Germinal center (tissue), 1 donor: ENCODE data around the gene SLC26A3.

ENCODE experiments used
- DNase-seq: peaks from one replicate; pipeline ENCODE4 v3.0.0; 2012; ENCODE audit warnings: mixed read lengths, low spot score

Gene SLC26A3

DNA sequence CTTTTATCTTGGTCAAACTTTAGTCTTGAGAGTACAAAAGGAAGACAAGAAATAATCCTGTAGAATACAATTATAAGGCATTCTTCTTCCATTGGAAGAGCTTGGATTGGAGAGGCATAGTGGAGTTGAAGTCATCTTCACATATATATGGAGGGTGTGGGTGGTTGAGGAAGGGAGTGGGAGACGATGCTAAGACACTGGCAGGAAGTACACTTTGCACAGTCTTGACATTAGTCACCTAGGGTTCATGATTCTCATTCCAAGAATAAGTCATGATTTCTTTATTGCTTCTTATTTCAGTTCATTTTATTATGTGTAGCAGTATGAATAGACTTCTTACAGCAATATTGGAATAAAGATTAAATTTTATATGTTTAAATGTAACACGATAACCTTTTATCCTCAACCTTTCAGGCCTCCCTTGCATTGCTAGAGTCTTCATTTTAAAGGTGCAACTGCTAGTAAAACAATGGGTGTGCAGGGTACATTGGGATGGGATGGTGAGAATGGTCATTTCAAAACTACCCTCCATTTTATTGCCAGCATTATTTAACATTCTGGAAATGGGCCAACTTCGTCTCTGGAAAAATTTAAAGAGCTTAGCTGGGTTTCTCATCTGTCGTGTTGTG lies 12.3 kb upstream of the SLC26A3 start:
- no peak for DNase-seq

DNA sequence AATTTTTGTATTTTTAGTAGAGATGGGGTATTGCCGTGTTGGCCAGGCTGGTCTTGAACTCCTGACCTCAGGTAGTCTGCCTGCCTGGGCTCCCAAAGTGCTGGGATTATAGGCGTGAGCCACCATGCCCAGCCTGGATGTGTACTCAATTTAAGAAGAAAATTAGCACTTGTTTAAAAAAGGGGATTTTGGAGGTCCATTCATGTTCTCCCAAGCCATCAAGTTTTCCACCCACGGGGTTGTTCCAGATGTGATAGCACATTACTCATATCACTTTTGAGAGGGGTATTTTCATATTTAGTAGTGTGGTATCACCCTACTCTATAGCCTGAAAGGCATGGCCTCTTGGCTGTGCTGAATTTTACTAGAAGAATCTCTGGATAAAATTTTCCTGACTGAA lies 10.5 kb upstream of the SLC26A3 start:
- no peak for DNase-seq

DNA sequence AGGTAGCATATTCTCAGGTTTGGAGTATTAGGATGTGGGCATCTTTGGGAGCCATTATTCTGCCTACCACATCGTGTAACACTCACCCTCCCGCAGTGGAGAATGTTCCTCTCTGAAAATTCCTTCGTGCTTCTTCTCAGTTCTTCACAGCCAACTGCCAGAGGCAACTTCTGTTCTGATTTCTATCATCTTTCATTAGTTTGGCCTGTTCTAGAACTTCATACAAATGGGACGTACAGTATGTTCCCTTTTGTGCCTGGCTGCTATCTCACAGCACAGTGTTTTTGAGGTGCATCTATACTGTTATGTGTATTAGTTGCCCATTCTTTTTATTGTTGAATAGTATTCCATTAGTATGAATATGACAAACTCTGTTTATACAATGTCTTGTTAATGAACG lies 8.9 kb upstream of the SLC26A3 start:
- DNase-seq: no peak

DNA sequence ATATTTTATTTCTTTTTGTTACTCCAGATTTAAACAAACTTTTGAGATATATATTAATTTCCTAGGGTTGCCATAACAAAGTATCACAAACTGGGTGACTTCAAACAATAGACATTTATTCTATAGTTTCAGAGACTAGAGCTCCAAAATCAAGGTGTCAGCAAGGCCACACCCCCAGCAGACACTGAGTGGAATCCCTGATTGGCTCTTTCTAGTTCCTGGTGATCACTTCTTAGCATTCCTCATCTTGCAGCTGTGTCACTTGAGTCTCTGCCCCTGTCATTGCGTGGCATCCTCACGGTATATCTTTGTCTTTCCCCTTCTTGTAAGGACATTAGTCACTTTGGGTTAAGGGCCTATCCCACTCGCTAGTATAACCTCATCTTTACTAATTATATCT lies 7.6 kb upstream of the SLC26A3 start:
- no peak for DNase-seq

DNA sequence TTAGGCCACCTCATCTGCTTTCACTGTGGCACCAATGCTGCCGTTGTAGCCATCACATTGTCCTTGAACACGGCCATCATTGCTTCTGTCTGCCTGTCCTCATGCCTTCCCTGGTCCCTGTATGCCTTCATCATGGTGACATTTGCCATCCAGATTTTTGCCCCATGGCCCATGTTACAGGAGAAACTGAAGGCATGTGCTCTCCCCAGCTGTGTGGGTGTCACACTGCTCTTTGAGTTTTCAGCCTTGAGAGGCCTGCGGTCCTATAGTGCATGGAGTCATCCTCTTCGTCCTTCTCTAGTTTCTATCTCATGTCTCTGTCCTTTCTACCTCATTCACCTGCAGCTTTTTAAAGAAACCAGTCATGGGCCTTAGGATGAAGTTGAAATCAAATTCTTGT lies 6.2 kb upstream of the SLC26A3 start:
- DNase-seq: no peak

DNA sequence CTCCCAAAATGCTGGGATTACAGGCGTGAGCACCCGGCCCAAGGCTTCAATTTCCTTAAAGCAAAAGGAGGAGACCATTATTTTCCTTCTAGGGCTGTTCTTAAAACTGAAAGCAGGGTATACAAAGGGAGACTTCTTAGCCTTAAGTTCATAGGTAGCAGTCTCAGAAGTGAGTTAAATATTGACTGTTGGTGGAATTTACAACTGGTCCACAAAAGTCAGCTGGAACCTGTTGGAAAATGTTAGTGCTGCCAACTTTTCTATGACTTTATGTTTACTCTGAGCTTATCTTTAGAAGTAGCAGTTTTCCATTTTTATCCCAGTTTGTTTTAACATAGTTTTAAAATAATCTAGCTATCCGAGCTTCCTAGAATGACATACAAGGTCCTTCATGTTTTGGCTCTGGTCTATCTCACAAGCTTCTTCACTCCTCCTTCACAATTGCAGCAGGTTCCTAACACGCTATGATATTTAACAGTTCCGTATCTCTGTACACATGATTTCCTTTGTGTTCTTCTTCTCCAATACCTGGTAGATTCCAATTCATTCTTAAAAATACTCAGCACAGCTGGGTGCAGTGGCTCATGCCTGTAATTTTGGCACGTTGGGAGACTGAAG lies 3.3 kb downstream of the SLC26A3 start:
- DNase-seq: no peak

DNA sequence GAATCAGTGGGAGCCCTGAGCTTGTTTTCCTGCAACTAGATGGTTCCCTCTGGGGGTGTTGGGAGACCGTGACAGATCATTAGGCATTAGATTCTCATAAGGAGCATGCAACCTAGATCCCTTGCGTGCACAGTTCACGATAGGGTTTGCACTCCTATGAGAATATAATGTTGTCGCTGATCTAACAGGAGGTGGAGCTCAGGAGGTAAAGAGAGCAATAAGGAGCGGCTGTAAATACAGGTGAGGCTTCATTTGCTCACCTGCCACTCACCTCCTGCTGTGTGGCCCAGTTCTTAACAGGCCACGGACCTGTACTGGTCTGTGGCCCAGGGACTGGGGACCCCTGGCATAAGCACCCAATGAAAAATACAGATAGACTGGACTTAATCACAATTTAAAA lies 10.7 kb downstream of the SLC26A3 start:
- DNase-seq: no peak

DNA sequence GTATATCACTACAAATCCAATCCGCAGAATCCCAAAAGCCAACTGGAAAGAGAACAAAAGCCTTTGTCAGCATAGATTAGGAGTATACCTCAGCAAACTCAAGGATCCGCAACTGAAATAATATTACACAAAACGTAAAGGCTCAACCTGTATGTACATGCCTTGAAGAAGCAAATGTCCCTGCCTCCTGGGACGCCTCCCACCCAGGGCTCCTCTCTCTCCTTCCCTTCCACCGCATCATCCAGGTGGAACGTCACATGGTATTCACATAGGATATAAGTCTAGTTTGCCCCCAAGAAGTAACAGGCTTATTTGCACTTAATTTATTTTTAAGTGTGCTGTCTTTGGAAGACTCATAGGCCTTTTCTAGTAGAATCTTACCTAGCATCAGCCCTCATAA lies 13.4 kb downstream of the SLC26A3 start:
- DNase-seq: no peak

DNA sequence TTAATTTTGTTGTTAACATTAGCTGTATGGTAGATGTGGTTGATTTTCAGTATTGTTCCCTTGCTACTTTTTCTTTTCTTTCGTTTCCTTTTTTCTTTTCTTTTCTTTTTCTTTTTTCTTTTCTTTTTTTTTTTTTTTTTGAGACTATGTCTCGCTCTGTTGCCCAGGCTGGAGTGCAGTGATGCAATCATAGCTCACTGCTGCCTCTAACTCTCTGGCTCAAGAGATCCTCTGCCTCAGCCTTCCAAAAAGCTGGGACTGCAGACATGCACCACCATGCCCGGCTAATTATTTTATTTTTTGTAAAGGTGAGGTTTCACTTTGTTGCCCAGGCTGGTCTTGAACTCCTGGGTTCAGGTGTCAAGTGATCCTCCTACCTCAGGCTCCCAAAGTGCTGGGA lies 14.4 kb downstream of the SLC26A3 start:
- no peak for DNase-seq

DNA sequence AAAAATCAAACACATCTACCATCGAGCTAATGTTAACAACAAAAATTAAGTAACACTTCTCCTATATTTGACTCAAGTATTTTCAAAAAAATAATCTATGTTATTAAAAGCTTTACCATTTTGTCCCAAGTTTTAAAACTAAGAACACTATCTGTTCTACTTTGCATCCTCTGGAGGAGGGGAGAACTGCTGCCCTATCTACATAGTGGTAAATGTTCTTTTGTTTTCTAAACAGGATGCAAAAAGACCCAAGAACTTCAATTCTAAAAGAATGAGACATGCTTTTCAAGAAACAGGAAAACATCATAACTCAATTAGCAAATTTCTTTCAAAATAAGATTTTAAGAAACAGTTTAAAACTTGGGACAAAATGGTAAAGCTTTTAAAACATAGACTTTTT lies 14.8 kb downstream of the SLC26A3 start:
- no peak for DNase-seq

DNA sequence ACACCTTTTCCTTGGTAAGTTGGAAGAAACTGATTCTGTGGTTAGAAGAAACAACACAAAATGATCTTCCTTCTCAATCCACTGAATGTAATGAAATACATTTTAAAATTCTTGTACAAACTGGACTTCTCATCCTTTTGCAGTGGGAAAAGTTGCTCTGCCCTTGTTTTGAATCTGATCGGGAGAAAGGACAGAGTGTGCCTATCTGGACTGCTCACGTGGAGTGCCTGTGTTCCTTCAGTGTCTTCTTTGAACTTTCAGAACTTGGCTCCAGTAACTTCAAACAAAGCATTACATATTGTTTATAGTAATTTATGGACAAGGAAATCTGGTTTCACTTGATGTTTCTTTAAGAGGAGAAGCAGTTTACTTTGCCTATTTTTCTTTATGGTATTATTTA lies 17.1 kb downstream of the SLC26A3 start:
- no peak for DNase-seq

DNA sequence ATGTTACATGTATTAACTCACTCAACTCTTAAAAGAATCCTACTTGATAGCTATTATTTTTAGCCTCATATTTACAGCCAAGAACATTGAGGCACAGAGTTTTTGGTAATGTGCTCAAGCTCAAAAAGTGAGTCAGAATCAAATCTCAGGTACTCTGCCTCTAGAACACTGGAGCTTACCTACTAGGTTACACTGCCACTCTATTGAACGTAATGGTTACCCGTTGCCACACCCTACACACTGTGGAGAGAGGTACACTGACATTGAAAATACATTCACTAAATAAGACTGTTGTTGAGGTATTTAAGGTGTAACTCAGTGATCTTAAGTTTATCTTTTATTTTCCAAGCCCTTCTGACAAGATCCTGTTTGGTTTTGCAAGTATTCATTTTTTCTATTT lies 17.9 kb downstream of the SLC26A3 start:
- DNase-seq: no peak

DNA sequence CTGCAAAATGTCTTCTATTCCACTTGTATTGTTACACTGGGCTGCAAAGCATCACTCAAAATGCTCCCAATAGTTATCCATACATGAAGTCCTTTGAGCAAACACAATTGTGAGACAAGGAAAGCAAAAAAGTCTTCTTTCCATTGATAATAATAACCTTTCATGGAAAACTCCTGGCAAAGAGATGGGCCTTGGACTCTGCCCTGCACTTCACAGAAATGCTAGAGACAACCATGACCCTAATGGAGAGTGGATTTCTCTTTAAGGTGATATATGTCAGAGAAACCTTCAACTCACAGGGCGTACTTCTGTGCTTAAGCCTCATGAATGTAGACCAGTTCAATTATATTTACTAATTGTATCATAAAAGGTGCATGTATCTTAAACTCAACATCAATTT lies 19.4 kb downstream of the SLC26A3 start:
- no peak for DNase-seq

DNA sequence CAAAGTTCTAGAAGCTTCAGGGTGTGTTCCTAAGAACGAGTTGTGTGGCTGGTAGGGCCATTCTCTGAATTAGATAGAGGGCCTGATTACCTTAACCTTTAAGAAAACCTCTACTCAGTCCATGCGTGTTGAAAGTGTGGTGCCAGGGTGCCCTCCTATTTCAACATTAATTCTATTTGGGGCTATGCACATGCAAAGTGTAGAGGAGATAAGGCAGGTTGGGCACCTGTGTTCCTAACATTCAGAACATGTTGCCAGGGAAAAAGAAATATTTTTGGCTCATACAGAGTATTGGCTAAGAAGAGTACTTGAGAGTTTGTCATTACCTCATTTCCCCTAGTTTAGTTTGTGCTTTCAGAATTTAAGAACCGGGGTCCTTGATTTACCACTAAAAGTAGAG lies 20.6 kb downstream of the SLC26A3 start:
- no peak for DNase-seq

DNA sequence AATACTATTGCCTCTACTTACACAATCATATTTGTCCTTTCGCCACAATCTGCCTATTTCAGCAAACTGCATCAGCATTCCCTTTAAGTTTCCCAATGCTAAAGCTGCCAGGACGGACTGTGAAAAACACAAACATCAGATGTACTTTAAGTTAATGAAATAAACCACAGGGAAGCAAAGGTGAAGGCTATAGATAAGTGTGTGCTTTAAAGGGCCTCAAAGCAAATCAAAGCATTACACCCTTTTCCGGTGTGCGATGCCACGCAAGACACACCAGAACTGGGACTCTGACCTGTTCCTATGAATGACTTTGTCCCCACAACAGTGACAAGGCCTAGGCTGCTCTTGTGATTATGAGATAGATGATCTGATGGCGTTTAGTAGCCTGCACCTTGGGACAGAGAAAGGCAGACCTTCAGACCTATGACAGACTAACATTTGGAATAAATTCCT lies 23.4 kb downstream of the SLC26A3 start:
- no peak for DNase-seq

DNA sequence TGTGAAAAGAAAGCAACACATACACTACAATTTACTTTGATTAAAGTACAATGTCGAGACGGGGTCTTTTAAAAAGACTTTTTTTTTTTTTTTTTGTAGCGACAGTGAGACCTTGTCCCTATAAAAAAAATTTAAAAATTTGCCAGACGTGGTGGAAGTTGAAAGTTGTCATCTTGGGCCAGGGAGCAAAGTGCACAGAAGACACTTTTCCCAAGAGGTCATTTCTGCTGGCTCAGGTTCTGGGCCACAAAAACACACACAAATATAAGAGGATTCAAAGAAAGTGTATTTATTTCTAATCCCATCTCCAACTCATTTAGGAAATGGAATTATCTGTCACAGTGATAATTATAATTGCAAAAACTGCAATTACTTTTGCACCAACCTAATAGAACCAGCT lies 24.7 kb downstream of the SLC26A3 start:
- no peak for DNase-seq

DNA sequence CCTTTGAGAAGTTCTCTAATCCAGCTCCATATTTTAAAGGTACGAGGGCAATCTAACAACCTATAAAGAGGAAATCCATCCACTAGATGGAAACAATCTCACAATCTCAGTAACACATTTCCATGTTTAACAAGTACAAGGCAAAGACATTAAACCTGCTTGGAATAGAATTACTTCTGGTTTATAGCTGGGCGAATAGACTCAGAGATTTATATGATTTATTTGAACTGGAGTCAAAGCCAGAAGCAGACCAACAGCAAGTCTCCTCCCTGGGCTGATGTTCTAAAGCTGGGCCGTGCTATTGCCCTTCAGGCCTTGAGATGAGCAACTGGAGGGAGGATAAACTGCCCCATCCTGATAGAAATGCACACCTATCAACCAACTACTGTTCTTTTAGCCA lies 25.3 kb downstream of the SLC26A3 start:
- DNase-seq: no peak

DNA sequence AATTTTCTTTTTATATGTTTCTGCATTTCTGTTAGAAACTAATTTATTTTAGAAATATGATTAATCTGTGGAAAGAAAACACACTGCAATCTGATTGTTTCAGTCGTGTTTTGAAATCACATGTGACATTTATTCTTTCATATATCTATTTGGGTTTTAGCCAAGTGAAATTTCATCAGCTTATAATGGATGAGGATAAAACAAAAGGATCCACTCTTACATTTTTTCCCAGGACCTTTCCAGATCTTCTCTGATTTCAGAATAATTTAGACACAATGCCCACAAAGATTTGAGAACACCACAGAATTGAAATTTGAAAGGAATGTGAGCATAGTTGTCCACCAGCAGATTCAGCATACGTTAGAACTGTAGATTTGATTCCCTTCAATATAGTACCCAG lies 30.0 kb downstream of the SLC26A3 start:
- DNase-seq: no peak

DNA sequence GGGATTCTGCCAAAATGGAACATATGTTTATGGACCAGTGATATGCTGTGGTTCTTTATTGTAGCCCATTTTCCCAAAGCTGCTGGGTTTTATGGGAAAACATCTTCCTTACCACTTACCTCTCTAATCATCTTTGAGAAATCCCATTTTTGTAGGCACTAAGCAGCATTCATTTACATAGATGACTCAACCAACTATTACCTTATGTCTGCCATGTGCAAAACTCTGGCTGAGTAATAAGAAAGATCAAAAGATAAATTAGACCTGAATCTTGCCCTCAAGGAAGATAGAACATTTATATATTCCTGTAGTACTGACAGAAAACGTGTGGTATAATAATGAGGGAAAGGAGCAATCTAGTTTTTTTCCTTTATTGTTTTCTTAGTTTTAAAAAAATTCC lies 34.8 kb downstream of the SLC26A3 start:
- DNase-seq: no peak

DNA sequence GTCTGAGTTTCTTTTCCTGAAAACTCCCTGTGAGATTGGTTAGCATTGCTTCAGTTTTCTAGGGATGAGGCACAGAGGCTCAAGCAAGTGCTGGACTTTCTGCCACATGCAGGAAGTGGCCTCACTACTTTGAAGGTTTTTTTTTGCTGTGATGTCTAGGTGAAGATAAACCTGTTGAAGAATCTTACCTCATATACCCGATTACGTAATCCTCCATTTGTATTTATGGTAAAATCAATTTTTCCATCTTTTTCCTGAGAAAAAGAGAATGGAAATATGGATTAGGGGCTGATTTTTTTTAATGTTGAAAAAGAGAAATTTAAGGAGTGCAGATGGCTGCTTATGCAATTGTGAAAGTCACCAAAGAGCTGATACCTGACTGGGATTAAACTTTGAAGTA lies 35.6 kb downstream of the SLC26A3 start:
- no peak for DNase-seq

DNA sequence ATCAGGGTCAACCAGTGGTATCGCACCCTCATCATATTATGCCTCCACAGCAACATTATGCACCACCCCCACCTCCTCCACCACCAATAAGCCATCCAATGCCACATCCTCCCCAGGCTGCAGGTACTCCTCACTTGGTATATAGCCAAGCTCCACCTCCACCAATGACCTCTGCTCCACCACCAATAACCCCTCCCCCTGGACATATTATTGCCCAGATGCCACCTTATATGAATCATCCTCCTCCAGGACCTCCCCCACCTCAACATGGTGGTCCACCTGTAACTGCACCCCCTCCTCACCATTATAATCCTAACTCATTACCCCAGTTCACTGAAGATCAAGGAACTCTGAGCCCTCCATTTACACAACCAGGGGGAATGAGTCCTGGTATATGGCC lies 44.4 kb downstream of the SLC26A3 start:
- DNase-seq: no peak

DNA sequence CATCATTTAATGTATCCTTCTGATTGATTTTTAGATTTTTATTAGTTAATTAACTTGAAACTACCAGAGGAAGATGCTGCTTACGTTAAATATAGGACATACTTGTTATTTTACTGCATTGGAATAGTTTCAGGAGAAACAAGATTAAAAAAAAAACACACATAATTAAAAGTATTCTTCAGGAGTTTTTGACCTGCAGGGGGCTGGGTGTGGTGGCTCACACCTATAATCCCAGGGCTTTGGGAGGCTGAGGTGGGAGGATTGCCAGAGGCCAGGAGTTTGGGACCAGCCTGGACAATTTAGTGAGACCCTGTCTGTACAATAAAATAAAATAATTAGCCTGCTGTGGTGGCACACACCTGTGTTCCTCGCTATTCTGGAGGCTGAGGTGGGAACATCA lies 48.4 kb downstream of the SLC26A3 start:
- no peak for DNase-seq

DNA sequence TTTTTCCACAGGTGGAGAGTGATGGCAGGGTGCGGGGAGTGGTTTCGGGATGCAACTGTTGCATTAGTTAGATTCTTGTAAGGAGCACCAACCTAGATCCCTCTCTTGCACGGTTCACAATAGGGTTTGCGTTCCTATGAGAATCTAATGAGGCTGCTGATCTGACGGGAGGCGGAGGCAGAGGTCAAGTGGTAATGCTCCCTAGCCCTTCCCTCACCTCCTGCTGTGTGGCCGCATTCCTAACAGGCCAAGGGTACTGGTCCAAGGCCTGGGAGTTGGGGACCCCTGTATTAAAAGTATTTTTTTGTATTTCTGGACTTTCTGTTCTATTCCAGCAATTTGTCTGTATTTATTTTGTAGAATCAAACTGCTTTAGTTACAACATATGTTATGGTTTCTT lies 51.9 kb downstream of the SLC26A3 start:
- no peak for DNase-seq

DNA sequence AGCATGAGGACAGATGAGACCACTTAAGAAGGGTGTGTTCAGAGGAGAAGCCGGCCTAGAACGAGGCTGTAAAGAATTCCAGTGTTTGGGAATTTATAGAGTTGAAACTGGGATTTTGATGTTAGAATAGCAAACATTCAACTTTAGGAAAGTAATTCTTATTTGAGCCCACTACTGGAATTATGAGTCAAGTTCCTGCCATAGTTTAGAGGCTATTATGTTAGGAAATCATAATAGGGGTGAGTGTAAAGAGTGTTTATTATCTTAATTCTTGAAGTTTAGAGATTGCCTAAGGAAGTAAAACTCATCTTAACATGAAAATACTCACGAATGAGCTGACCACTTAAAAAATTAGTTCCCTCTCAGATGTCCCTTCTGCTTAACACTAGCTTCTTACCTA lies 57.0 kb downstream of the SLC26A3 start:
- no peak for DNase-seq
